ENCODE data around the gene HIPK2.

Gene HIPK2

GRCh38 chr7:139525239-139525638, 252.6 kb downstream of the HIPK2 start:
- DNase-seq = no peak

GRCh38 chr7:139523968-139524815, 253.6 kb downstream of the HIPK2 start:
- DNase-seq = no peak

- DNase-seq = no peak
Observed at GRCh38 chr7:139523199-139523941, 254.4 kb downstream of the HIPK2 start, which contains the start of gene CLEC2L. Gene CLEC2L, plus strand, starts transcription at chr7:139523685. Its CDS starts 243 bp downstream, at chr7:139523928.

- no peak for DNase-seq
Observed at GRCh38 chr7:139522830-139523198, 255.0 kb downstream of the HIPK2 start.

GRCh38 chr7:139521439-139521838, 256.4 kb downstream of the HIPK2 start:
- DNase-seq = no peak

- DNase-seq = no peak
Observed at GRCh38 chr7:139515266-139515665, 262.5 kb downstream of the HIPK2 start.

Data from bone marrow (tissue), 2 donors.